ENCODE data around the gene ST8SIA1. TPM values are rescaled to one million over a fixed set of nuclear protein-coding genes. Genes with fewer than 3 reads are reported as not detected.
A peak's percentile ranks its signal among the peaks of the same experiment; 100 is the strongest.

Gene ST8SIA1
- total RNA-seq, 4 donors from 2014 or later, result 5.1 to 13.6 (median 9.8) TPM

DNA sequence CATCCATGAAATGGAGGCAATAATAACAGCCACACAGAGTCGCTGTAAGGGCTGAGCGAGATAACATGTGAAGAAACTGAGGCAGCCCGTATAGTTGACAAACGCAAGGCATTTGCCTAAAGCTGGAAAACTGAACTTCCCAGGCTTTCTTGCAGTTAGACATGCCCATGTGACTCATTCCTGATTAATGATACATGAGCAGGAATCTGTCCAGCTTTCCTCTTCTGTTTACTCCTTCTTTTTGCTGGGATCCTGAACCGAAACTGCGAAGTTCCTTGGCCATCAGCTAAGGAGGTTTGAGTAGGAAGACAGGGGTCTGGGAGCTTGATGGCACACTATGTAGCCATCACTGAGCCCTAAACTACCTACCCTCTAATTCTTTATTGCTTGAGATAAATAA, 52.2 kb downstream of the ST8SIA1 start:
- peaks cover 0 to 40% (median 34%) of the 10 kb centered on the region in 4 donors for H3K4me1 ChIP-seq
- no peaks in the 10 kb centered on the region for H3K9me3 ChIP-seq
- 42% methylated on average over 6 of the region's 6 CpGs for WGBS
- peak overlapping the region; percentile 51 to 69 (median 62) for H3K27ac ChIP-seq (replicated peaks in 1 of 4)
- H3K27me3 ChIP-seq, result no peaks in the 10 kb centered on the region
- DNase-seq (ENCODE audit: extremely low spot score), result no peak
- TF ChIP-seq, protein P1, sequence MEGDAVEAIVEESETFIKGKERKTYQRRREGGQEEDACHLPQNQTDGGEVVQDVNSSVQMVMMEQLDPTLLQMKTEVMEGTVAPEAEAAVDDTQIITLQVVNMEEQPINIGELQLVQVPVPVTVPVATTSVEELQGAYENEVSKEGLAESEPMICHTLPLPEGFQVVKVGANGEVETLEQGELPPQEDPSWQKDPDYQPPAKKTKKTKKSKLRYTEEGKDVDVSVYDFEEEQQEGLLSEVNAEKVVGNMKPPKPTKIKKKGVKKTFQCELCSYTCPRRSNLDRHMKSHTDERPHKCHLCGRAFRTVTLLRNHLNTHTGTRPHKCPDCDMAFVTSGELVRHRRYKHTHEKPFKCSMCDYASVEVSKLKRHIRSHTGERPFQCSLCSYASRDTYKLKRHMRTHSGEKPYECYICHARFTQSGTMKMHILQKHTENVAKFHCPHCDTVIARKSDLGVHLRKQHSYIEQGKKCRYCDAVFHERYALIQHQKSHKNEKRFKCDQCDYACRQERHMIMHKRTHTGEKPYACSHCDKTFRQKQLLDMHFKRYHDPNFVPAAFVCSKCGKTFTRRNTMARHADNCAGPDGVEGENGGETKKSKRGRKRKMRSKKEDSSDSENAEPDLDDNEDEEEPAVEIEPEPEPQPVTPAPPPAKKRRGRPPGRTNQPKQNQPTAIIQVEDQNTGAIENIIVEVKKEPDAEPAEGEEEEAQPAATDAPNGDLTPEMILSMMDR (IDR thresholded peaks at IDR 0.05), result no peak
- peak in 1 of 2 donors; percentile 42 for TF ChIP-seq POLR2AphosphoS5 (IDR thresholded peaks at IDR 0.05)
- intact Hi-C loops (cut with DNase I), result loop anchor here (5.0 kb wide), 1 partner anchor 50 kb away; the partner anchor contains the start of gene ST8SIA1
- no peaks in the 10 kb centered on the region for H3K36me3 ChIP-seq
- peak overlapping the region in 3 of 4 donors; percentile 12 to 36 (median 29) for H3K4me3 ChIP-seq

DNA sequence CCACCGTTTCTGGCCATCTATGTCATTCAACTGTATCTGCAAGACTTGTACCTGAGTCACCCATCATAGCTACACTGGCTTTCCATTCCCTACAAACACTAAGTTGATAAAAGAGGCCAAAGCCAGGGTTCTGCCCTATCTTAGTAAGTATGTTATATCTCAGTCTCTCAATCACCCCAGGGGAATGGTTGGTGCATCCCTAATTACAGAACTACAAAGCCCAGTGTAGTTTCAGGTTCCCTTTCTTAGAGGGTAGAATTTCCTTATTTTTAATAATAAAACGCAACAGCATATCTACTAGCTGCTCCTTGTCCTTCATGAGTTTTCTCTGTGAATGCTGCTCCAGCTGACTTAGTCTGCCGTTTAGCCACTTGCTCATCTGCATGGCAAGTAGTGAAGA, 57.6 kb downstream of the ST8SIA1 start:
- no peak for TF ChIP-seq EP300 (IDR thresholded peaks at IDR 0.05)
- TF ChIP-seq, protein P1 (IDR thresholded peaks at IDR 0.05), result no peak
- intact Hi-C loops (cut with DNase I), result no loop called here
- Histone ChIP-seq H3K4me3 (no peak overlapping the region), H3K27me3 (no peaks in the 10 kb centered on the region), H3K27ac (replicated peaks in 1 of 4) (peak overlapping the region; percentile 73 to 86 (median 80)), H3K36me3 (no peaks in the 10 kb centered on the region), H3K9me3 (no peaks in the 10 kb centered on the region), H3K4me1 (peaks cover 3 to 36% (median 29%) of the 10 kb centered on the region in 4 donors)
- DNase-seq (ENCODE audit: extremely low spot score), result no peak
- 69% methylated on average over 3 of the region's 3 CpGs for WGBS

DNA sequence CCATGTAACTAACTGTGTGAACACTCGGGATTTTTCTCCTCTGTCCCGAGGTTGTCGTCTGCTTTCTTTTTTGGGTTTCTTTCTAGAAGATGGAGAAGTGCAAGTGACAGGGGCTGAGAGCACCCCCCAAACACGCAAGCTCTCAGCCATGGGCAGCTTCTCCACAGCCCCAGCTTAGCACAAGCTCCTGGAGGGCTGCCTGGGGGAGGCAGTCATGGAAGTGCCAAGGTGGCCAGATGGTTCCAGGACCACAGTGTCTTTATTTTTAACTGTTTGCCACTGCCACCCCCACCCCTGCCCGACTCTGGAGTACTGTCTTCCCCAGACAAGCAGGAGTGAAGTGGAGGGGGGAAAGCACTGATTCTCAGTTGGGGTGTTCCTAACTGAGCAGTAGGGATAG, 58.2 kb downstream of the ST8SIA1 start:
- Histone ChIP-seq H3K9me3 (no peaks in the 10 kb centered on the region), H3K27me3 (no peaks in the 10 kb centered on the region), H3K4me1 (peaks cover 3 to 36% (median 24%) of the 10 kb centered on the region in 4 donors), H3K4me3 (peak overlapping the region in 3 of 4 donors; percentile 1 to 31 (median 17)), H3K36me3 (no peaks in the 10 kb centered on the region), H3K27ac (replicated peaks in 1 of 4) (peak overlapping the region; percentile 73 to 86 (median 80))
- TF ChIP-seq EP300 (IDR thresholded peaks at IDR 0.05) (no peak), POLR2A (IDR thresholded peaks at IDR 0.05; ENCODE audit: low read depth) (no peak), POLR2AphosphoS5 (IDR thresholded peaks at IDR 0.05) (no peak)
- TF ChIP-seq, protein P1 (IDR thresholded peaks at IDR 0.05), result no peak
- WGBS, result 68% methylated on average over 5 of the region's 5 CpGs
- intact Hi-C loops (cut with DNase I), result no loop called here
- no peak for DNase-seq (ENCODE audit: extremely low spot score)

DNA sequence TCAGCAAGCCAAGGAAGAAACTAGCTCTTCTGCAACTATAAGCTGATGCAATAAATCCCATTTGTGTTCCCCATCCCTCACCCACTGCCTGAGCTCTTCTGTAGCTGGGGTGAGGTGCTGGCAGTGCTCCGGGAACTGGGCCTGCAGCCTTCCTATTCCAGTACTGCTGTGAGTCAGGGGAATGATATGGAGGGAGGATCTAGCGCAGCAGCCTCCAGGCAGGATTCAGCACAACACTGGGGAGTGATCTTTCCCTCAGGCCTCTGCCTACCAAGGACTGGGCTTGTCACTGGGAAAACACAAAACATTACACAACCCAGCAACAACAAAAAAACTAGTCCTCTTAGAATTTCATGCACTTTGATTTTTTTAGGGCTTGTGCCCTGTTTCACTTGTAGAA, 58.7 kb downstream of the ST8SIA1 start:
- 22% methylated on average over 1 of the region's 2 CpGs for WGBS

DNA sequence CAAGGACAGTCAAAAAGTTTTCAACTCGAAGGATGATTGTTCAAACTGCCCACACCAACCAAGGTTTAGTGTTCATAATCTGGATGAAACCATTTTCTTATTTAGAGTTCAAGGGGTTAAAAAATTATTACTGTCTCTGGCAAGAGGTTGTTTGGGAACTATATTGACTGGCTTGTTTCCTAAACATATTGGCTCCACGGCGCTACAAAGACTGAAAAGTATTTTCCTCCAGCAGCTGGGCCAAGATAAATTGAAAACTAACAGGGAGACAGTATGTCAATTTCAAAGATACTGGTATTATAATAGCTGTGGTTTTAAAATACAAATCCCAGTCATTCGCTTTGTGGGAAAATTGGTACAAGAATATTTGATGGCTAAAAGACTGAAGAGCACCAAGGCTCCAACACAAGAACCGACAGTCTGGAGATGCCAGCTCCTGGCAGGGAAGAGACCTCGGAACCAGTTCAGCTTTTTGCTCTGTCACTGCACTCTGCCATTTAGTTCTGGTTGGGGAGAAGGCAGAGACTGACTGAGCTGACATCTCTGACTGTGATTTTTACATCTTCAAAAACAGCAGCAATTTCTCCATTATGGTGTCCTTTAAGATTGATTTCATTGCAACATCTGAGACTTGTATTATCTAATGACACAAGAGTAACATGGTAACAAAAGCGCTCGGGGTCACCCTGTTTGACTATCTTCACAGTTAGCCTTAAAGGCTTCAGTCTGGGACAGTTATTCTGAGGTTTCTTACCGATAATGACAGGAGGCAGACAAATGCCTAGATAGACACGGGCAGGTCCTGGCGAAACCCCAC, 62.0 kb downstream of the ST8SIA1 start:
- no peak overlapping the region for H3K27ac ChIP-seq (replicated peaks in 1 of 4)
- intact Hi-C loops (cut with DNase I), result no loop called here

More for the DNA sequence above, 58.7 kb downstream of the ST8SIA1 start:
- Histone ChIP-seq H3K36me3 (no peaks in the 10 kb centered on the region), H3K9me3 (no peaks in the 10 kb centered on the region), H3K4me3 (peak overlapping the region in 3 of 4 donors; percentile 1 to 31 (median 17)), H3K4me1 (peaks cover 3 to 38% (median 24%) of the 10 kb centered on the region in 4 donors), H3K27ac (replicated peaks in 1 of 4) (peak overlapping the region; percentile 73 to 86 (median 80)), H3K27me3 (no peaks in the 10 kb centered on the region)
- intact Hi-C loops (cut with DNase I), result no loop called here
- TF ChIP-seq POLR2AphosphoS5 (IDR thresholded peaks at IDR 0.05) (peak; percentile 81 to 84), EP300 (IDR thresholded peaks at IDR 0.05) (no peak)
- peak; percentile 98 for DNase-seq (ENCODE audit: extremely low spot score)

More for the DNA sequence above, 62.0 kb downstream of the ST8SIA1 start:
- H3K9me3 ChIP-seq, result no peaks in the 10 kb centered on the region
- H3K36me3 ChIP-seq, result no peaks in the 10 kb centered on the region
- WGBS, result 76% methylated on average over 11 of the region's 11 CpGs
- no peak for DNase-seq (ENCODE audit: extremely low spot score)
- H3K27me3 ChIP-seq, result no peaks in the 10 kb centered on the region
- H3K4me3 ChIP-seq, result no peak overlapping the region
- no peak for TF ChIP-seq POLR2A (IDR thresholded peaks at IDR 0.05; ENCODE audit: low read depth)
- peaks cover 3 to 40% (median 24%) of the 10 kb centered on the region in 4 donors for H3K4me1 ChIP-seq

Measured in esophagus muscularis mucosa (tissue), 4 donors.